AG08396 (cell line): ENCODE data around the gene MEN1.

ENCODE experiments used
- DNase-seq: peaks from one replicate; pipeline ENCODE4 v3.0.0; 2012; ENCODE audit warnings: low spot score, mixed read lengths

MEN1 gene

DNA sequence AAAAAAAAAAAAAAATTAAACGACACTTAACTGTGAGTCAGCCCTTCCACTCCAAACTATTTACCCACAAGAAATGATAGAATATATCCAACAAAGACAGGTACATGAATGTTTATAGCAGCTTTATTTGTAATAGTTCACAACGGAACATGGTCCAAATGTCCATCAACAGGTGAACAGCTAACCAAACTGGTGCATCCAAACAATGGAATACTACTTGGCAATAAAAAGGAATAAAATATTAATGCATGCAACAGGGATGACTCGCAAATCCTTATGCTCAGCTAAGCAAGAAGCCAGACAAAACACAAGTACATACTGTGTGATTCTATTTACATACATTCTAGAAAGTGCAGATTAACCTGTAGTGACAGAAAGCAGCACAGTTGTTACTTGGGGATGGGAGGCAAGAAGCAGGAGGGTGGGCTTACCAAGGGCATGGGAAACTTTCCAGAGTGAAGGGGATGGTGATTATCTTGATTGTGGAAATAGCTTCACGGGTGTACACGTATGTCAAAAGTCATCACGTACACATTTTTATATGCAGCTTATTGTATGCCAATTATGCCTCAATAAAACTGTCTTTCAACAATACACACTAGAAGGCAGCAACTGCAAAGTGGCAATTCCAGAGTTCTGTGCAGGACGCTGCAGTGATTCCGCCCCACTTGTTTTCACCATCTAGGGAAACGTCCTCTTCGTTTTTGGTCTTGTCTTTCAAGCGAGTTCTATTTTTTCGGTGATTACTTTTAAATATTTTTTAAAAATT, 25.4 kb downstream of the MEN1 start:
- no peak for DNase-seq

- DNase-seq = peak; percentile 99
Observed at GRCh38 chr11:64778473-64779298, 31.7 kb downstream of the MEN1 start, which contains the start of gene SF1. SF1 (minus strand) TSS chr11:64778542; CDS start chr11:64778392, 150 bp downstream.

DNA sequence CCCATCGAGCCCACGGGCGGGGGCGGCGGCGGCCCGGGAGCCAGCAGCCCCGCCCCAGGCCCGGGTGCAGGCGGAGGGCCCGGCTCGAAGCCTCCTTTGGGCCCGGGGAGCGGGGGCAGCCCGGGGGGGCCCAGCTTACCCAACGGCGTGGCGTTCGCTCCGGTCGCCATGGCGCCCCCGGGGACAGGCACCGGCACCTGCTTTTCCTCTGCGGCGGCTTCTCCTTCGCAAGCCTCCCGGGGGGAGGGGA, 32.2 kb downstream of the MEN1 start:
- DNase-seq = no peak

DNA sequence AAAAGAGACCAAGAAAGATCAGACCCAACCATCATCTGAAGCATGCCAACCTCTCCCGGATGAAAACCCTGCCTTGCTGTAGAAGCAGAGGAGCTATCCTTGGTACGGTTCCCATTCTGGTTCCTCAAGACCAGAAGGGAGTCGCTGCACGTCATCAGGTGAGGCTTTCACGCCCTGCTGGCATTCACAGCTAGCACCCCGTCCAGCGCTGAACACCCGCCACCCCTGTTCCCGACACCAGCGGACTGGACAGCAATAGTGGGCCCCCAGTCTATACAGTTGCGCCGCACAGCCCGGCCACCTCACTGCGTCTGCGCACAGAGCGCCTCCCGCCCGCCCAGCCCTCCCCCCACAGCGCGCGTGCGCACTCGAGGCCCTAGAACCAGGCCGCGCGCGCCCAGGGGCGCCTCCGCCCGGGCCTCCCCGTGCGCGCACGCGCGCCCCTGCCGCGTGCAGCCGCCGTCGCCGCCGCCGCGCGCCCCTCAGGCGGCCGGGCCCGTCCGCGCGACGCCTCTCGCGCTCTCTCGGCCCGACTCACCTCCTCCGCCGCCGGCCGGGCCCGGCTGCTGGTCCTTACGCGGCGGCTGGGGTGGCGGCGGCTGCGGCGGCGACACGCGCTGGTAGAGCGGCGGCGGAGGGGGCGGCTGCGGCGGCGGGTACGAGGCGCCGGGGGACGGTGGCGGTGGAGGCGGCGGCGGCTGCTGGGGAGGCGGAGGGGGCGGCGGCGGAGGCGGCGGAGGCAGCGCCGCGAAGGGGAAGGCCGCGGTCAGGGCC, 32.7 kb downstream of the MEN1 start:
- DNase-seq = peak; percentile 98

GRCh38 chr11:64776875-64777274, 33.5 kb downstream of the MEN1 start:
- DNase-seq = no peak

DNA sequence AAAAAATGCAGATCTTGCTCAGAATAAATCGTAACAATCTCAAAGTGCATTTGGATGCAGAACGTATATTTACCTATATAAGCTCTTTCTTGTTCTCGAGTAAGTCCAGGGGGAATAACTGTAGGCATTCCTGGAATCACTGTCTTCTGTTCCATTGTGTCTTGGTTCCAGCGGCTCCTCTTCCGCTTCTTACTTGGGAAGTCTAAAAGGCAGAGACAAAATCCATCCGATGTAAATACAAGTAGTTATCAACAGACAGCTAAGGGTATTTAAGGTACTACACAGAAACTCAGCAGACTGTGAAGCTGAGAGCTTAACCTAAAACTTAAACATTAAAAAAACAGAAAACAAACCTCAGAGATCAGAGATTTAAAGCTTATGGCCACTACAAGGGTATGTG, 33.9 kb downstream of the MEN1 start:
- DNase-seq = no peak

DNA sequence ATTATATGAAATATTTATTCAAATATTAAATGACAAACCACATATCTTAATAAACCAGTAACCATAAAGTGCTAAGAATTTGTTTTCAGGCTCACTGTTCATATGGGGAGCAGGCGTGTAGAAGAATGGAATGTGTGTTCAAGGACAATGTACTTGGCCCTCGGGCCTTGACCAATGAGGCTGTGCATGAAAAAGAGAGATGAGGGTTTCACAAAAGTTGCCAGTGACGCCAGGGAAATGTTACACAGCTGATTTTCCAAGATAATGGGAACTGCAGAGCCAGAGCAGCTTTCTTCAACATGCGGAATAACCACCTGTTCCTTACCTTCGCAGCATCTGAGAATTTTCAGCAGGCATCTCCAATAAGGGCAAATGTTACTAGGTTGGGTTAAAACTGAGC, 36.2 kb downstream of the MEN1 start:
- no peak for DNase-seq

DNA sequence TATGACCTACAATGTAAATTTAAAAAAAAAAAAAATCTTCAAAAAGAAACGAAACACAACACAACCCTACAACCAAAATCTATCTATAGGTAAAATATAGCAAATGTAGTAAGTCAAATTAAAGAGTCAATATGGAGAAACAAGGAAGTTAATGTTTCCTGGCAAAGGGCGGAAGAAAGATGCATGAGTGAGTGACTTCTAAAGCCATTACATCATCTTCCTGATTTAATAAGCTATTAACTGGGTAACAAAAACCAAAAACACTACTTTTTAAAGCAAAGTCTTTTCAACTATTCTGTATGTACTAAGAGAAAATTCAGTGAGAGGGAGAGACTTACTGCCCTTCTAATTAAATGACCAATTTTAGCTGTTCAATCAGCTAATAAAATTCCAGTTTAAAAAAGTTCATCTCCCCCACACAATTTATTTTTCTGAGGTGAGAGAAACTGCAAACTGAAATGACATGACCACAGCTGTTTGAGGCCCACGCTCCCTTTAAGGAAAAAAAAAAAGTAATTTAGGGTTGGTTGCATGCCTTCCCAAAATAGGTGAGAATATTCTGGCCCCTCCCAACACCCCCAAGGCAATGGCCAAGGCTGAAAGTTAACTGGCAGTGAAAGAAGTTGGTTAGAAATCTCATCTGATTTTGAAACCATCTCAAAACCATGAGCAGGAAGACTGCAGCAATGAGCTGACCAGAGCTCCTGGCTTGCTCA, 37.9 kb downstream of the MEN1 start:
- no peak for DNase-seq

DNA sequence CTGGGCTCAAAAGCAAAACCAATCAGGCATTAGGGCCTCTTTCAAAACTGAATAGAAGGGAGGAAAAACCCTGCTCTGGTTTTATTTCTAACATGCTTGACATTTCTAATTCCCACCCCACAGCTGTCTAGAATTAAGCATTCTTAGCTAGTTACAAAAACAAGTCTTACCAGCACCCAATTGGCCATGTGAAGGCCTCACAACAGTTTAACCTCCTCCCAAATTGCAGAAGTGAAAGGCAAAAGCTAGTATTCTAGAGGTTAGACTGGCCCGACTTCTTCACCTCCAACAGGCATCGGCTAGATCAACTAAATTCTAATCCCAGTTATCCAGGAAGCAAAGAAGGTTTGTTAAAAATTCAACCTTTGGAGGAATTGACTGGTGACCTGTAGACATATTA, 38.5 kb downstream of the MEN1 start:
- DNase-seq = no peak

DNA sequence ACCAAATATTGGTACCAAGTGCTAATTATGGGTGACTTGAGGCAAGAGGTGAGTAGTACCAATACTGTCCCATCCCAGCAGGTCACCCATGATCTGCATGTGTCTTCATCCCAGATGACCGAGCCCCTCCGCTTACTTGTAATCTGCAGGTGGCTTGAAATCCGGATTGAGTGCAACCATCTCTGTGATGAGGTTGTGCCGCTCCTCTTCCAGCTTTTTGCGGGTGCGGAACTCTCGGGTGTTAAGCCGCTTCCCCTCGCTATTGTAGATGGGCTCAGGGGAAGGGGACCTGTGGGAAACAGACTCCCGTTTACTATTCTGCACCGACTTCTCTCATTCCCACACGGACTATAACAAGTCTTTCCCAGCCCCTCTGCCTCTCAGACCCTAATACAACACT, 40.2 kb downstream of the MEN1 start:
- no peak for DNase-seq

GRCh38 chr11:64769283-64769682, 41.1 kb downstream of the MEN1 start:
- DNase-seq = no peak

DNA sequence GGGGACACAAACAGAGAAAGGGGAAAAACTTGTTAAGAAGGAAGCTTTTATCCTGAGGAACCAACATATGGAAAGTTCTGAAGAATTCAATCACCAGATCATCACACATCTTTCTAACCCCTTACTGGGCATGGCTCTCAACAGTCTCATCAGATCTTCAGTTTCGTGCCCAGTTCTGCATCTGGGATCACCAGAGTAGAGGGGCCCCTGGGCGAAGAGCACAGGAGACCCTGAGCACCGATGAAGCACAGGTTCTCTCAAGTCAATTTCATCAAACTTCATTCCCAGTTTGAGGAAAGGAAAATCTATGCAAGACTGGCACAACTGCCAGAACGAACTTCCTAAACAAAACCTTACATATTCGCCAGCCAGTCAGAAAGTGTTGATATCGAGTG, 42.1 kb downstream of the MEN1 start:
- no peak for DNase-seq

DNA sequence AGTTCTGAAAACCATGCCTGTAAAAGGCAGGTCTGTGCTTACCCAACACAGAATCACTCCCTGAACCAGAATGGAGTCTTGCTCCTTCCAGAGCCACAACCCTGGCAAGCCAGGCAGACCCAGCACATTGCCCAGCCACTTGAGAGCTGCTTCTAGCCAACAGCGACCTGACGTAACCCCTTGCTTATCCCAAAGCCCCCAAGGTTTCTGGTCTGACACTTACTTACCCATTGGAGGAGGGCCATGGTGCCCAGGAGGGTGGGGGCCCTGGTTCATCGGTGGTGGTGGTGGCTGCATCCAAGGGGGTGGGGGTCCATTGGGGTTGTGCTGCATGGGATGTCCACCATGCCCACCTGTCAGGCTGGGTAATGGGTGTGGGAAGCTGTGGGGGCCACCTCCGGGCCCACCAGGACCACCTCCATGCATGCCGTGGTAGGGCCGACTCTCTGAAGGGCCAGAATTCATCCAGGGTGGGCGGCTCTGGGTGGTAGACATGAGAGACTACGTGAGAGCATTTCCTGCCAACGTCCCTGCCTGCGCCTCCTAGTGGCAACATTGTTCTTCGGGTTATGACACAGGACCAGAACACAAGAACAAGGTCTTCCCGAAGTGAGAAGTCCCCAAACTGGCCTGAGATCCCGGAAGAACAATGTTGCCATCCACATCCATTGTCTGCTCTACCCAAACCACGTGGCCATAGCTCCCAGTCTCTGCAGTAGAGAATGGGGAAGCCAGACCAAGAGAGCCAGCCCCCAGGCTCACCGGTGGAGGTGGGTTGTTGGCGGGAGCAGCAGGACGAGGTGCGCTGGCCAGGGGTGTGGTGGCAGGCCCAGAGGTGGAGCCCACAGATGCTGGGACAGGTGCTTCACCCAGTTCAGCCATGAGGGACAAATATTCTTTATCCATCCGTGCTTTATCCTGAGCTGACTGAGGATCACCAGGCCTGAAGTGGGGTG, 42.7 kb downstream of the MEN1 start:
- peak; percentile 70 for DNase-seq

- DNase-seq = no peak
Observed at GRCh38 chr11:64766881-64767280, 43.5 kb downstream of the MEN1 start.

- DNase-seq = no peak
Observed at GRCh38 chr11:64765851-64766665, 44.3 kb downstream of the MEN1 start.

DNA sequence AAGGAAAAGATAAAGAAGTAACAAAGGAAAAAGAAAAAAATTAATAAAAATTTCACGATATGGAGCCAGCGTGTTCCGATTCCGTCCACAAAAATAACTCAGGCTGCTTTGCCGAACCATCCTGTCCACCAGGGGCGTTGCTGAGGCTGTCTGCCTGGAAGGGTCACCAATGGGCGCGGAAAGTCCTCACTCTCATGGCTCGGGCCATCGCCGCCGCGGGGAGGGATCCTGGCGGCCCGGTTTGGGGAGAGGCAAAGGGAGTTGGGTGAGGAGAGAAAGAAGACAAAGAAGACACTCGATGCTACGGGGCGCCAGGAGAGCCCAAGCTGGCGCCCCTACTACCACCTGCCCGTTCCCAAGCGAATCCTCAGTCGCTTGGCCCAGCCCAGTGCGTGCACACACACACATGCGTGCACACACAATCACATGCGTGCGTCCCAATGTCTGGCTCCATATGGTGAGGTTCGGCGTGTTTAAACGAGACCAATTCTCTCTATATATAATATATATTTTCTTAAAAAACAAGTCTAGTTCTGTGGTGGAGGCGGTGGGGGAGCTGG, 45.0 kb downstream of the MEN1 start:
- DNase-seq = no peak

DNA sequence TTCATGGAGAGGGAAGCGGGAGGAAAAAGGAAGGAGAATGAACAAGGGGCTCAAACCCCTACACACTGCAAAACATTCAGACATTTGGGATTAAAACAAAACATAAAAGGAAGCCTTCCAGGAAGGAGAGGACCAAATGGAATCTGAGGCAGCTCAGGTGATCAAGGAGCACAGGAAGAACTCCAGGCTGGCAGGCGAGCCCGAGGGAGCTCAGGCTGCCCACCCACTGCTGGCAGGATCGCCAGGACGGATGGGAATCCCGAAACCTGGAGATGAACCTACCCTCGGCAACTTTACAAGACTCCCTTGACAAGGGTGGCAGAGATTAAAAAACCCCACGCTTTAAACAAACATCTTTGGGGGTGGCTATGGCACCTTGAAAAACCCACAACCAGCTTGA, 45.6 kb downstream of the MEN1 start:
- no peak for DNase-seq

DNA sequence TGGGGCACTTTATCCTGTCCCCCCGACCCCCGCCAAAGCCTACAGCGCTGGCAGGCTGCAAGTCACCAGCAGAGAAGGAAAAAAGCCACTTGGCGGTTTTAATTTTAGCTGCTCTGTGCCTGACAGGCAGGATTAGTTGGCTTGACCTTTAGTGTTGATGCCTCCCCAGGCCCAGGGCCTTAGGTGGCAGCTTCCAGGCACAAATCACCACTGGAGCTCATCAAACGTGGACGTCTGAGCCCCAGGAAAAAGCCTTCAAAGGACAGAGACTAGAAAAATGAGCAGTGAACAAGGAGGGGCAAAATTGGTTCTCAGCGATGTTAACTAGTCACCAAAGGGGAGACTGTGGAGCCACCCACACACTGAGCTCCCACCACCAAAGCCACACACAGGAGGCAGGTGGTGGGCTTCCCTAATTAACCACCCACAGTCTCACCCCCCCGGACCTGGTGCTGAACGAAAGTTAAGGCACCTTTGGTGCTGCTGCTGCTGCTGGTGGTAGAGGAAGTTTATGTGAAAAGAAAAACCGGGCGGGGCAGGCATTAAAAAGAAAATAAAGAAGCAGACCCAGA, 46.2 kb downstream of the MEN1 start:
- DNase-seq = no peak

DNA sequence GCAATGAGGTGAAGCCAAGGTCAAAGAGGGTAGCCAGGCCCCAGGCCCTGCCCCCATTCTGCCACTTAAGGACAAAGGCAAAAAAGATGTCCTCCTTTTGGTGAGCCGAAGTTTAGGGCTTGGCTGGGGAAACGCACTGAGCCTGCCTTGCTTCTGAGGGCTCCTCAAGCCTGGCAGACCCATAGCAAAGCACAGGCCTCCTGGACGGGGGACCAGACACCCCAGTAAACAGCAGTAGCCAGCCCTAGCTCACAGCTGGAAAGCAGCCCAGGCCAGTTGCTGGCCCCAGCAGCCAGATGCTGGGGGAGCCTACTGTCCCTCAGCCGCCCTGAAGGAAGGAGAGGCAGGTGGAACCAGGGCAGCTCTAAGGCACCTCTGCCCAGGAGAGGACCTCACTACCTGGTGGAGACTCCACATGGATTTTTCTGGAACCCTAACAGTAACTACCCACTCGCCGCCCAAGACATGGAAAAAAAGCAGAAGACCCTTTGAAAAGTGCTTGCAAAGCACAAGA, 46.8 kb downstream of the MEN1 start:
- DNase-seq = no peak
